H1 (cell line): Measurements from ENCODE around the gene SSX2IP. TPM values are rescaled to one million over a fixed set of nuclear protein-coding genes. Genes with fewer than 3 reads are reported as not detected.
"Not testable (repeated sequence)": the region's sequence is repeated elsewhere in the genome, so short reads cannot be mapped to it uniquely, and the experiment has no call there.

Experiments used
- CTCF ChIA-PET: fragments of 300-600 bp; sonication (Branson Sonifier 250); formaldehyde crosslinking; loops from one replicate; lab custom pipeline; 2021; ENCODE audit not compliant: partially characterized antibody; lab: Charles Lee
- POLR2A ChIA-PET: fragments of 300-600 bp; sonication (Branson Sonifier 250); formaldehyde crosslinking; loops from one replicate; lab custom pipeline; 2021; ENCODE audit warnings: inconsistent platforms; ENCODE audit not compliant: partially characterized antibody; lab: Charles Lee
- DNase-seq, 2 experiments: peaks; one replicate each; pipeline versions ENCODE4 v3.0.0 to v3.0.0-alpha.2; 2010 to 2022; ENCODE audit warnings: low spot score in 2 of 2, low read depth in 1 of 2, mixed read lengths in 1 of 2
- FAIRE-seq: peaks from 2 replicates; lab custom pipeline; 2011; peaks lifted over from hg19 to GRCh38; lab: Jason Lieb, UNC
- H2AFZ ChIP-seq: 2 replicates; pipeline ENCODE4 v1.8.1; 2012; ENCODE audit warnings: low read length, inconsistent platforms
- H2AK5ac ChIP-seq: 2 replicates; pipeline ENCODE4 v1.6.1; 2013; ENCODE audit warnings: low read depth, low read length
- H2BK120ac ChIP-seq: replicated peaks from 2 replicates; pipeline ENCODE3; 2013; ENCODE audit warnings: low read depth, low read length, inconsistent platforms
- H2BK12ac ChIP-seq: 2 replicates; pipeline ENCODE4 v1.6.1; 2013; ENCODE audit warnings: low read depth, low read length
- H2BK15ac ChIP-seq: 2 replicates; pipeline ENCODE4 v1.6.1; 2013; ENCODE audit warnings: low read length
- H2BK20ac ChIP-seq: 2 replicates; pipeline ENCODE4 v1.6.1; 2013; ENCODE audit warnings: low read length
- H2BK5ac ChIP-seq: 2 replicates; pipeline ENCODE4 v1.6.1; 2013; ENCODE audit warnings: low read depth, low read length
- H3K14ac ChIP-seq: 2 replicates; pipeline ENCODE4 v1.6.1; 2013; ENCODE audit warnings: inconsistent platforms; ENCODE audit not compliant: insufficient read length
- H3K18ac ChIP-seq: 2 replicates; pipeline ENCODE4 v1.6.1; 2013; ENCODE audit warnings: low read length; ENCODE audit errors: extremely low read depth
- H3K23ac ChIP-seq: 2 replicates; pipeline ENCODE4 v1.6.1; 2013; ENCODE audit warnings: inconsistent platforms; ENCODE audit not compliant: insufficient read length
- H3K23me2 ChIP-seq: 2 replicates; pipeline ENCODE4 v1.6.1; 2013; ENCODE audit warnings: low read depth, low read length
- H3K27ac ChIP-seq: 2 replicates; pipeline ENCODE4 v1.6.1; 2011; ENCODE audit warnings: low read depth, low read length, inconsistent platforms
- H3K27me3 ChIP-seq, 4 experiments: replicated peaks in 1 of 4; 1 replicate in 1 of 4; 2 replicates in 3 of 4; pipeline versions ENCODE4 v1.6.1 to v1.8.1; 2011 to 2013; ENCODE audit warnings: low read length in 3 of 4, mild to moderate bottlenecking in 3 of 4, inconsistent platforms in 2 of 4, mixed read lengths in 2 of 4, moderate library complexity in 1 of 4; ENCODE audit not compliant: control insufficient read depth in 3 of 4, insufficient read depth in 3 of 4; ENCODE audit errors: extremely low read depth in 1 of 4
- H3K36me3 ChIP-seq, 4 experiments: 2 replicates each; pipeline versions ENCODE4 v1.6.1 to v1.8.1; 2011 to 2013; ENCODE audit warnings: mild to moderate bottlenecking in 4 of 4, low read length in 3 of 4, moderate library complexity in 2 of 4, control low read depth in 1 of 4, inconsistent platforms in 1 of 4; ENCODE audit not compliant: insufficient read depth in 4 of 4, control insufficient read depth in 2 of 4
- H3K4ac ChIP-seq: replicated peaks from 2 replicates; pipeline ENCODE3; 2013; ENCODE audit warnings: low read length, low read depth, mixed read lengths, inconsistent platforms; ENCODE audit not compliant: insufficient read length
- H3K4me1 ChIP-seq, 4 experiments: replicated peaks in 1 of 4; 1 replicate in 1 of 4; 2 replicates in 3 of 4; pipeline versions ENCODE4 v1.6.1 to v1.8.1; 2011 to 2013; ENCODE audit warnings: low read length in 3 of 4, inconsistent platforms in 2 of 4, mixed read lengths in 1 of 4; ENCODE audit not compliant: insufficient read depth in 4 of 4, control insufficient read depth in 3 of 4
- H3K4me2 ChIP-seq, 2 experiments: 2 replicates each; pipeline versions ENCODE4 v1.6.1 to v1.8.1; 2011 to 2013; ENCODE audit warnings: low read depth in 2 of 2, low read length in 2 of 2, control low read depth in 1 of 2, inconsistent platforms in 1 of 2, mild to moderate bottlenecking in 1 of 2; ENCODE audit not compliant: insufficient read depth in 1 of 2
- H3K4me3 ChIP-seq, 4 experiments: fragments of 200-600, 300-600 bp in 1 of 4; sonication (generic), shearing (Covaris generic), sonication (Bioruptor Twin) in 1 of 4; 2 replicates each; pipeline versions ENCODE4 v1.5.1 to v1.8.1; 2011 to 2016; ENCODE audit warnings: low read length in 4 of 4, low read depth in 3 of 4, control low read depth in 2 of 4, inconsistent platforms in 2 of 4, mild to moderate bottlenecking in 2 of 4, mixed read lengths in 1 of 4, moderate library complexity in 1 of 4; ENCODE audit not compliant: insufficient read depth in 2 of 4; ENCODE audit errors: extremely low read depth in 1 of 4
- H3K56ac ChIP-seq: replicated peaks from 2 replicates; pipeline ENCODE3; 2013; ENCODE audit warnings: low read depth, mild to moderate bottlenecking, mixed read lengths, low read length, inconsistent platforms; ENCODE audit not compliant: insufficient read length
- H3K79me1 ChIP-seq: 2 replicates; pipeline ENCODE4 v1.6.1; 2013; ENCODE audit warnings: low read depth, low read length, control low read depth
- H3K79me2 ChIP-seq, 2 experiments: 2 replicates each; pipeline versions ENCODE4 v1.6.1 to v1.8.1; 2012 to 2013; ENCODE audit warnings: low read length in 2 of 2, mild to moderate bottlenecking in 2 of 2, inconsistent platforms in 1 of 2; ENCODE audit not compliant: insufficient read depth in 2 of 2, control insufficient read depth in 1 of 2
- H3K9ac ChIP-seq, 4 experiments: replicated peaks in 1 of 4; 1 replicate in 1 of 4; 2 replicates in 3 of 4; pipeline versions ENCODE4 v1.6.1 to v1.8.1; 2011 to 2013; ENCODE audit warnings: low read depth in 3 of 4, low read length in 3 of 4, control low read depth in 2 of 4, mild to moderate bottlenecking in 2 of 4, moderate library complexity in 2 of 4, inconsistent platforms in 1 of 4; ENCODE audit errors: extremely low read depth in 1 of 4
- H3K9me3 ChIP-seq, 2 experiments: 2 replicates each; pipeline versions ENCODE4 v1.6.1 to v1.8.1; 2012 to 2013; ENCODE audit warnings: mild to moderate bottlenecking in 2 of 2, moderate library complexity in 2 of 2, control low read depth in 1 of 2, inconsistent platforms in 1 of 2, low read depth in 1 of 2, low read length in 1 of 2, mixed read lengths in 1 of 2; ENCODE audit not compliant: insufficient read depth in 2 of 2
- H4K20me1 ChIP-seq, 2 experiments: replicated peaks in 1 of 2; 2 replicates each; pipeline versions ENCODE3 to v1.8.1; 2011 to 2013; ENCODE audit warnings: inconsistent platforms in 2 of 2, low read length in 2 of 2, mild to moderate bottlenecking in 1 of 2; ENCODE audit not compliant: insufficient read depth in 2 of 2, control insufficient read depth in 1 of 2
- H4K5ac ChIP-seq: 2 replicates; pipeline ENCODE4 v1.6.1; 2013; ENCODE audit warnings: low read length, low read depth, mixed read lengths, inconsistent platforms; ENCODE audit not compliant: insufficient read length
- H4K8ac ChIP-seq: 2 replicates; pipeline ENCODE4 v1.8.0; 2013; ENCODE audit warnings: mild to moderate bottlenecking, moderate library complexity, low read length, inconsistent platforms; ENCODE audit not compliant: insufficient read depth; ENCODE audit errors: extremely low read depth
- H4K91ac ChIP-seq: replicated peaks from 2 replicates; pipeline ENCODE3; 2013; ENCODE audit warnings: low read length, mixed read lengths, inconsistent platforms; ENCODE audit not compliant: insufficient read length
- GABPA ChIP-seq: IDR thresholded peaks from 2 replicates; pipeline ENCODE4 v1.6.1; 2011; ENCODE audit warnings: mild to moderate bottlenecking, low read length, moderate library complexity, borderline replicate concordance; ENCODE audit not compliant: insufficient read depth
- RBBP5 ChIP-seq: IDR thresholded peaks from 2 replicates; pipeline ENCODE4 v1.7.1; 2012; ENCODE audit warnings: low read depth, mild to moderate bottlenecking, inconsistent platforms, low read length, moderate library complexity, borderline replicate concordance
- TBP ChIP-seq: IDR thresholded peaks from 2 replicates; pipeline ENCODE4 v1.6.1; 2011; ENCODE audit warnings: low read depth, low read length, improper control_type of control experiment
- TEAD4 ChIP-seq: IDR thresholded peaks from 2 replicates; pipeline ENCODE4 v1.6.1; 2012; ENCODE audit warnings: low read depth, low read length, inconsistent platforms, mixed read lengths
- WGBS, 2 experiments: shearing (Covaris generic) in 1 of 2; methylation state at CpG; one replicate each; pipeline versions ENCODE4 v1.1.6 to v1.1.7; 2013 to 2015; ENCODE audit warnings: low lambda C conversion rate in 2 of 2, mixed read lengths in 2 of 2, inconsistent platforms in 1 of 2, low coverage in 1 of 2, missing lambda C conversion rate in 1 of 2; ENCODE audit not compliant: insufficient replicate concordance in 2 of 2, insufficient coverage in 1 of 2, insufficient read length in 1 of 2; ENCODE audit errors: extremely low coverage in 1 of 2, missing lambda C conversion rate in 1 of 2; 5-methylcytosine and 5-hydroxymethylcytosine counted together
- polyA plus RNA-seq, 7 experiments: library from polyadenylated mRNA; depleted of rRNA in 3 of 7; stranded (reverse) in 5 of 7; unstranded in 2 of 7; fragments of >200 nt in 5 of 7; fragments of 200-250 nt in 2 of 7; gene quantifications; 1 replicate in 5 of 7; 2 replicates in 1 of 7; 4 replicates in 1 of 7; pipeline versions ENCODE4 v1.2.1 to v1.2.3, GENCODE V29; 2011 to 2013; ENCODE audit warnings: missing spikeins in 2 of 7, mixed read lengths in 2 of 7
- total RNA-seq: library from RNA; stranded (reverse); fragmentation: NEBNext Ultra II Directional; extraction: Animal tissue kit (Norgen Biotek cat#: 25700); gene quantifications from 2 replicates; pipeline ENCODE4 v1.2.1, GENCODE V29; 2021
- TF ChIP-seq, protein P1 (sequence below): IDR thresholded peaks from 2 replicates; pipeline ENCODE4 v1.6.1; 2012; ENCODE audit warnings: inconsistent platforms

Gene SSX2IP
- total and polyA plus RNA-seq, 2 of the 8 experiments (the other 6 are each of a cell fraction or from before 2014, with no cell fraction given) = 4.0 to 31.3 TPM

DNA sequence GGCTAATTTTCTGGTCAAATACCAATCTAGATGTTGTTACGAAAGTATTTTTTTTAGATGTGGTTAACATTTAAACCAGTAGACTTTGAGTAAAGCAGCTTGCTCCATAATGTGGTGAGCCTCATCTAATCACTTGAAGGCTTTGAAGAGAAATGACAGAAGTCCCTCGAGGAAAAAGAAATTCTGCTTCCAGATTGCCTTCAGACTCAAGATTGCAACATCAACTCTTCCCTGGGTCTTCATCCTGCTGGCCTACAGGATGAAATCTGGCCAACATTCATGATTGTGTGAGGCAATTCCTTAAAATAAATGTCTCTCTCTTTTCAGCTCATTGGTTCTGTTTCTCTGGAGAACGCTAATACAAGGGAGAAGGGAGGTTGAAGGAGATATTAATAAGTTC lies 32.5 kb upstream of the SSX2IP start (continued):
- TF ChIP-seq TEAD4 = no peak
- TF ChIP-seq GABPA = no peak
- TF ChIP-seq, protein P1, sequence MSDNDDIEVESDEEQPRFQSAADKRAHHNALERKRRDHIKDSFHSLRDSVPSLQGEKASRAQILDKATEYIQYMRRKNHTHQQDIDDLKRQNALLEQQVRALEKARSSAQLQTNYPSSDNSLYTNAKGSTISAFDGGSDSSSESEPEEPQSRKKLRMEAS = no peak
- TF ChIP-seq TBP = no peak
- no peak for TF ChIP-seq RBBP5
- TF ChIP-seq, all 59 proteins: peak for 0

DNA sequence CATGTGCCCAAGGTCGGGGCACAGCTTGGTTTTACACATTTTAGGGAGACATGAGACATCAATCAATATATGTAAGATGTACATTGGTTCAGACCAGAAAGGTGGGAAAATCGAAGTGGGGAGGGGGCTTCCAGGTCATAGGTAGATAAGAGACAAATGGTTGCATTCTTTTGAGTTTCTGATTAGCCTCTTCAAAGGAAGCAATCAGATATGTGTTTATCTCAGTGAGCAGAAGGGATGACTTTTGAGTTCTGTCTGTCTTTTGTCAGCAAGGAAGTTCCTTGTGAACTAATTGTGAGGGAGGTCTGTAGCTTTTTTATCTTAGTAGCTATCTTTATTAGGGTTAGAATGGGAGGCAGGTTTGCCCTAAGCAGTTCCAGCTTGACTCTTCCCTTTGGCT lies 31.6 kb upstream of the SSX2IP start:
- H2BK20ac ChIP-seq, H3K27me3 ChIP-seq, H2AK5ac ChIP-seq, H4K91ac ChIP-seq, H2BK12ac ChIP-seq, FAIRE-seq, H3K14ac ChIP-seq, H4K8ac ChIP-seq, H4K20me1 ChIP-seq, DNase-seq, H3K23ac ChIP-seq, H3K9me3 ChIP-seq, H3K4ac ChIP-seq, H2AFZ ChIP-seq, H3K4me2 ChIP-seq, POLR2A ChIA-PET, H3K4me1 ChIP-seq, H3K18ac ChIP-seq, H3K9ac ChIP-seq, H3K23me2 ChIP-seq, H3K79me1 ChIP-seq, H2BK5ac ChIP-seq, H3K56ac ChIP-seq, H3K4me3 ChIP-seq, H3K79me2 ChIP-seq, H2BK15ac ChIP-seq, H4K5ac ChIP-seq, H3K27ac ChIP-seq, H2BK120ac ChIP-seq, H3K36me3 ChIP-seq: not testable (repeated sequence)
- CTCF ChIA-PET = interaction anchor here (1.2 to 8.3 kb wide), 11 partner anchors 8 to 213 kb away, joined by 3 to 58 read pairs (median 9); no protein-coding TSS in a partner anchor
- WGBS, 2 experiments = 72% methylated on average over 2 of the region's 2 CpGs; no CpG with 5 or more reads in 1 of the 2 experiments
